WERI-Rb-1 (cell line): ENCODE results near the gene MOGAT1.

Experiments used
- DNase-seq: peaks from one replicate; pipeline ENCODE4 v3.0.0-alpha.2; 2020
- H3K27ac ChIP-seq: fragments of 250-450 bp; sonication (Bioruptor Pico); 2 replicates; pipeline ENCODE4 v1.5.1; 2020; ENCODE audit warnings: mild to moderate bottlenecking, moderate library complexity
- H3K27me3 ChIP-seq: fragments of 250-450 bp; sonication (Bioruptor Pico); 2 replicates; pipeline ENCODE4 v1.5.1; 2021; ENCODE audit warnings: mild to moderate bottlenecking, low read depth, moderate library complexity; ENCODE audit not compliant: insufficient read depth, severe bottlenecking
- H3K36me3 ChIP-seq: fragments of 250-450 bp; sonication (Bioruptor Pico); 2 replicates; pipeline ENCODE4 v1.5.1; 2020; ENCODE audit warnings: mild to moderate bottlenecking, moderate library complexity
- H3K4me3 ChIP-seq: 2 replicates; pipeline ENCODE4 v1.5.1; 2011; ENCODE audit warnings: low read depth, mild to moderate bottlenecking, control low read depth, low read length
- H3K9me3 ChIP-seq: fragments of 250-450 bp; sonication (Bioruptor Pico); 2 replicates; pipeline ENCODE4 v1.5.1; 2021; ENCODE audit warnings: mild to moderate bottlenecking, moderate library complexity; ENCODE audit not compliant: severe bottlenecking
- TF ChIP-seq, protein P1 (sequence below): IDR thresholded peaks from 2 replicates; pipeline ENCODE4 v1.5.1; 2011; ENCODE audit warnings: low read depth, mild to moderate bottlenecking, control low read depth, inconsistent platforms, low read length

Gene MOGAT1

DNA sequence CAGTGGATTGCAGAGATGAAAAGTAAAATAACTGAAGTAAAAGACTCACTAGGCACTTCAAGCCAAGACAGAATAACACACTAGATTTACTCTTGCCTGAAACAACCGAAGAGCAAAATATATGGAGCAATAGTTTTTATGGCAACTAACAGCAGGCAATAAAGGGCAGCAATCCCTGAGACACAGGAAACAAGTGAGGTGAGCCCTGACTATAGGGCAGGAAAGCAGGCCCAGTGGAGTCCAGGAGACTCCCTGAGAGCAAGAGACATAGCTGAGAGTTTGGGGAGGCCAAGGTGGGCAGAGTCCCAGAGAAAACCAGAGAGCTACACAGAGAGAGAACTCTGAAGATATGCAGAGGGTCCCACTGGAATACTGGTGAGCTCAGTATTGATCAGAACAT is 34.4 kb upstream of the MOGAT1 start:
- TF ChIP-seq, protein P1, sequence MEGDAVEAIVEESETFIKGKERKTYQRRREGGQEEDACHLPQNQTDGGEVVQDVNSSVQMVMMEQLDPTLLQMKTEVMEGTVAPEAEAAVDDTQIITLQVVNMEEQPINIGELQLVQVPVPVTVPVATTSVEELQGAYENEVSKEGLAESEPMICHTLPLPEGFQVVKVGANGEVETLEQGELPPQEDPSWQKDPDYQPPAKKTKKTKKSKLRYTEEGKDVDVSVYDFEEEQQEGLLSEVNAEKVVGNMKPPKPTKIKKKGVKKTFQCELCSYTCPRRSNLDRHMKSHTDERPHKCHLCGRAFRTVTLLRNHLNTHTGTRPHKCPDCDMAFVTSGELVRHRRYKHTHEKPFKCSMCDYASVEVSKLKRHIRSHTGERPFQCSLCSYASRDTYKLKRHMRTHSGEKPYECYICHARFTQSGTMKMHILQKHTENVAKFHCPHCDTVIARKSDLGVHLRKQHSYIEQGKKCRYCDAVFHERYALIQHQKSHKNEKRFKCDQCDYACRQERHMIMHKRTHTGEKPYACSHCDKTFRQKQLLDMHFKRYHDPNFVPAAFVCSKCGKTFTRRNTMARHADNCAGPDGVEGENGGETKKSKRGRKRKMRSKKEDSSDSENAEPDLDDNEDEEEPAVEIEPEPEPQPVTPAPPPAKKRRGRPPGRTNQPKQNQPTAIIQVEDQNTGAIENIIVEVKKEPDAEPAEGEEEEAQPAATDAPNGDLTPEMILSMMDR, result no peak
- no peak for DNase-seq
- no peak overlapping the region for H3K4me3 ChIP-seq

GRCh38 chr2:222641336-222641735 is 30.1 kb upstream of the MOGAT1 start:
- no peaks in the 10 kb centered on the region for H3K9me3 ChIP-seq
- H3K27ac ChIP-seq, result no peak overlapping the region
- H3K4me3 ChIP-seq, result no peak overlapping the region
- TF ChIP-seq, protein P1, result no peak
- no peaks in the 10 kb centered on the region for H3K27me3 ChIP-seq
- no peak for DNase-seq
- peaks cover 38% of the 10 kb centered on the region for H3K36me3 ChIP-seq

More for the DNA sequence above, 34.4 kb upstream of the MOGAT1 start:
- H3K9me3 ChIP-seq, result no peaks in the 10 kb centered on the region
- peaks cover 55% of the 10 kb centered on the region for H3K36me3 ChIP-seq
- no peaks in the 10 kb centered on the region for H3K27me3 ChIP-seq
- no peak overlapping the region for H3K27ac ChIP-seq

DNA sequence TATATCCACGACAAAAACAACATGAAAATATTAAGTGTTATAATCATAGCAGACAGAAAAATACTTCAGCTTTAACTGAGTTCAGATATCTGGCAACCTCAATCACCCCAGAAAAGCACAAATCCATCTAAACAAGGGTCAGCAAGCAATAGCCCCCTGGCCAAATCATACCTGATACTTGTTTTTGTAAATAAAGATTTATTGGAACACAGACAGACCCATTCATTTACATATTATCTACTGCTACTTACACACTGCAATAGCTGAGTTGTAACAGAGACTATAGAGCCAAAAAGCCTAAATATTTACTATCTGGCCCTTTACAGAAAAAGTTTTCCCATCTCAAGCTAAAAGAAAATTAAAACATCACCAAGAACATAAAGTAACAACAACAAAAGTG is 28.3 kb upstream of the MOGAT1 start:
- Histone ChIP-seq H3K36me3 (peaks cover 31% of the 10 kb centered on the region), H3K27me3 (no peaks in the 10 kb centered on the region), H3K4me3 (no peak overlapping the region), H3K9me3 (no peaks in the 10 kb centered on the region), H3K27ac (no peak overlapping the region)
- no peak for DNase-seq
- TF ChIP-seq, protein P1, result no peak

DNA sequence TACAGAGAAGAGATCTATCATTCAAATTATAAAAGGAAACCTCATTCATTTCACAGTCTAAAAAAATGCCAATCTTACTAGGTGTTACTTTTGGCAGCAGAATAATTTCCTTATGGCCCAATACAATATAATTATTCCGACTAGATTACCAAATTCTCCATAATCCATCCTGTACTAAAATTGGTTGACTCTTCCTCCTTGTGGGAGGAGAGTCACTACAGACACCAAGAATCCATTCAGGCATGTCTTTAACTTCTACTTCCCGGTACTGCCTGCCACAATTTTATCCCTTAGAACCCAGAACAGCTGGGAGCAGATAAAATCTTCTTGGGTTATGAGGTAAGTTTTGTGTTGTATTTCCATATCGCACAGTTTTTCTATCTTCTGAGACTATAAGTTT is 25.4 kb upstream of the MOGAT1 start:
- no peak overlapping the region for H3K4me3 ChIP-seq
- no peak for DNase-seq
- H3K27me3 ChIP-seq, result no peaks in the 10 kb centered on the region
- H3K9me3 ChIP-seq, result no peaks in the 10 kb centered on the region
- peaks cover 18% of the 10 kb centered on the region for H3K36me3 ChIP-seq
- TF ChIP-seq, protein P1, result no peak
- no peak overlapping the region for H3K27ac ChIP-seq

GRCh38 chr2:222649801-222650200 is 21.7 kb upstream of the MOGAT1 start:
- H3K27me3 ChIP-seq, result no peaks in the 10 kb centered on the region
- TF ChIP-seq, protein P1, result no peak

GRCh38 chr2:222651718-222652418 is 19.6 kb upstream of the MOGAT1 start:
- Histone ChIP-seq H3K27ac (no peak overlapping the region), H3K36me3 (peaks cover 9% of the 10 kb centered on the region), H3K4me3 (no peak overlapping the region), H3K9me3 (no peaks in the 10 kb centered on the region), H3K27me3 (no peaks in the 10 kb centered on the region)
- no peak for DNase-seq
- TF ChIP-seq, protein P1, result no peak

More at GRCh38 chr2:222649801-222650200, 21.7 kb upstream of the MOGAT1 start:
- Histone ChIP-seq H3K36me3 (peaks cover 6% of the 10 kb centered on the region), H3K9me3 (no peaks in the 10 kb centered on the region), H3K27ac (no peak overlapping the region), H3K4me3 (no peak overlapping the region)
- no peak for DNase-seq
